Stimulated activated CD8-positive, alpha-beta memory T cell treated with anti-CD3 and anti-CD28 coated beads, Interleukin-4, amount 100 ng/mL, for 48 hours (primary cell): Measurements from ENCODE around the gene RAD51C.
"Not testable (repeated sequence)": the region's sequence is repeated elsewhere in the genome, so short reads cannot be mapped to it uniquely, and the experiment has no call there.

Source experiments
- DNase-seq: peaks from one replicate; pipeline ENCODE4 v3.0.0-alpha.2; 2020

RAD51C gene

DNA sequence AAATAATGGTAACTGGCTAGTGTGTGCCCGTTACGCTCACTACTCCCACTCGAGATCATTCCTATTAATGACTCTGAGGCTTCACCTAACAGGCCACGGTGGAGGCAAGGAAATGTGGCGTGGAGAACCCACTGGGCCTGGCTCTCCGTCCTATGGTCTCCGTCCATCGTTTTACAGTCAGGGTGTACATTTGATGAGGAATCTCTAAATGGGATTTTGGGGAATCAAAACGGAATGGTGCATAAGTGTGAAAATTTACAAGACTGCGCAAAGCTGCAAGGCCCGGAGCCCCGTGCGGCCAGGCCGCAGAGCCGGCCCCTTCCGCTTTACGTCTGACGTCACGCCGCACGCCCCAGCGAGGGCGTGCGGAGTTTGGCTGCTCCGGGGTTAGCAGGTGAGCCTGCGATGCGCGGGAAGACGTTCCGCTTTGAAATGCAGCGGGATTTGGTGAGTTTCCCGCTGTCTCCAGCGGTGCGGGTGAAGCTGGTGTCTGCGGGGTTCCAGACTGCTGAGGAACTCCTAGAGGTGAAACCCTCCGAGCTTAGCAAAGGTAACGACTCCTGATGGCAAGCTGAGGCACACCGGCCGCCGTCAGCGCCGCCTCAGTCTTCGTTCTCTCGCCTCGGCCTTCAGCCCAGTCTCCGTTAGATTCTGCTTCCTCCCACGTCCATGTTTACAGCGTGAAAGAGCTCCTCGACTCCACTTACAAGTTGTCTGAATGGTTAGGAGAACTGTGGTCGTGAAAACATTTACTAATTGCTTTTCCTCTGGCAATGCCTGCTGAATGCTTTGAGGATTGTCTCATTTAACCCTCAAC lies at the start of gene RAD51C:
TSS of gene RAD51C (plus strand) at position 364 of the 817 bp plus-strand sequence. CDS start at position 406, 42 bp downstream.
- peak; percentile 92 for DNase-seq

- no peak for DNase-seq
These were observed 49.3 kb upstream of the RAD51C start for GRCh38 chr17:58643147-58643546.

GRCh38 chr17:58648236-58648635 lies 44.2 kb upstream of the RAD51C start:
- DNase-seq, result no peak

- not testable (repeated sequence) for DNase-seq
These were observed 34.2 kb upstream of the RAD51C start for GRCh38 chr17:58657962-58658803.

- peak; percentile 80 for DNase-seq
These were observed 33.3 kb upstream of the RAD51C start for GRCh38 chr17:58658804-58659713.

- DNase-seq, result not testable (repeated sequence)
These were observed 32.7 kb upstream of the RAD51C start for GRCh38 chr17:58659714-58660084.

- no peak for DNase-seq
These were observed 31.8 kb upstream of the RAD51C start for GRCh38 chr17:58660621-58661020.

- DNase-seq, result no peak
These were observed 30.9 kb upstream of the RAD51C start for GRCh38 chr17:58661499-58661898.

DNA sequence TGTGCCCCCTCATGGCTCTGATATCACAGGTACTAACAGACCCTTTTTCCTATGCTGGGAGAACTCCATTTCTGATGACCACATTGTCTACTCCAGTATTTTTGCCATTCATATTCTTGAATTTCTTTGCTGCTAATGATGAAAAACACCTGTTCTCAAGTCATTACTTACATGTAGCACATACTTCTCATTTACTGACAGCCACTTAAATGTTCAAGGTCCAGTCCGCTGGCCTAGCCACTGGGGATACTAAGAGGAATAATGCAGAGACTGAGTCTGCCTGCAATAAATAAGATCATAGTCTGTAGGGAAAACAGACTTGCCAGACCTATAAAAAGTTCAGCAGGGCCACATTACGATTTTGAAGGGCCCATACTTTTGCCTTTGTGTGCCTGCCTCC lies 28.1 kb upstream of the RAD51C start:
- DNase-seq, result no peak

DNA sequence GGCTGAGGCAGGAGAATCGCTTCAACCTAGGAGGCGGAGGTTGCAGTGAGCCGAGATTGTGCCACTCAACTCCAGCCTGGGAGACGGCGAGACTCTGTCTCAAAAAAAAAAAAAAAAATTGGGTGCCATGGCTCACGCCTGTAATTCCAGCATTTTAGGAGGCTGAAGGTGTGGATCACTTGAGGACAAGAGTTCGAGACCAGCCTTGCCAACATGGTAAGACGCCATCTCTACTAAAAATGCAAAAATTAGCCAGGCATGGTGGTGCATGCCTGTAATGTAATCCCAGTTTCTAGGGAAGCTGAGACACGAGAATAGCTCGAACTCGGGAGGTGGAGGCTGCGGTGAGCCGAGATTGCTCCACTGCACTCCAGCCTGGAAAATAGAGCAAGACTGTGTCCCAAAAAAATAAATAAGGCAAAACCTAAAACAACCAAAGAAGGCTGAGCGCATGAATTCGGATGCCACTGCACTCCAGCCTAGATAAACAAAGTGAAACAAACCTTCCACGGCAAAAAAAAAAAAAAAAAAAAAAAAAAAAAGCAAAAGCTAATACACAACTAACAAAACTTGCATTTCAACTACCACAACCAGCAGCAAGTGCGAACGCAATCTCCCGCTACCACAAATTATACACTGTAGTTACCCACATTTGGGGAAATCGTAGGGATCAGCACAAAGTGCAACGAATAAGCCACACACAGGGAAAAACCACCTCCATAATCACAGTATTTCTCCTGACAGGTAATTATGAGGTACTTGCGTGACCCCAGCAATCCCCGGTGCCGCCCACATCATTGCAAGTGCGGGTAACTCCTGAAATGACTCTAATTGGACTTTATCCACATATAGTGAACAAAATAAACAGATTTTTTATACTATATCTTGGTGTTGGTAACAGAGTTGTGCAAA lies 26.2 kb upstream of the RAD51C start:
- no peak for DNase-seq

DNA sequence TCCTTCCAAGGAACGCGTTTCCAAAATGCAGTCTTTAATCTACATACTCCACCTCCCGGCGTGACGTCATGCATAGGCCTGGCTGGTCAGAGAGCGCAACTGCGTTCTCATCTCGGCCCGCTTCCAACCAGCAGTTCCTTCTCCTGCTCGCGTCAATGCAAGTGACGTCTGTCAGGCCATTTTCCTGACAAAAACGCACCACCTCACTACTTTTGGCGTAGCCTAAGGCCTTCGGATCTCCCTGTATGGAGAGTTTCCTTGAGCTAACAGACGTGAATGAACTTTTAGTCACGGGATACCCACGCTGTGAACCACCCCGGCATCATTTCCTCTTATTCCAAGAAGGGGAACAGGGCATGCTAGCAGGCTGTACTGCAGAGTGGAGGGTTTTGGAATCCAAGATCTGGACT lies 25.5 kb upstream of the RAD51C start:
- DNase-seq, result peak; percentile 51

GRCh38 chr17:58667934-58668597 lies 24.3 kb upstream of the RAD51C start:
- no peak for DNase-seq

DNA sequence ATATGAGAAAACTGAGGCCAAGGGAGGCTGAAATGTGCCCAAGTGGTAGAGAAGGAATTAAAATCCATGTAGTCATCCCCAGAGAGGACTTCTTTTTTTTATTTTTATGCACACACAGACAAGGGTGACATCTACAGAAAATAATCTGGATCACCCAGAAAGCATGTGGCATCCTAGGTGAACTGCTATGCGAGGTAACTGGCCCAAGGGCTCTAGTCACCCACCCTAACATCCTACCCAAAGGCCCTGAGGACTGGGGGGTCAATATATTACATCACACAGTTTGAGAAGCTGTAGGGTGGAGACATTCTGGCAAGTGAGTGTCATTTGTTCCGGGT lies 23.8 kb upstream of the RAD51C start:
- no peak for DNase-seq

- no peak for DNase-seq
These were observed 22.5 kb upstream of the RAD51C start for GRCh38 chr17:58669853-58670252.

- no peak for DNase-seq
These were observed 20.4 kb upstream of the RAD51C start for GRCh38 chr17:58671969-58672368.

DNA sequence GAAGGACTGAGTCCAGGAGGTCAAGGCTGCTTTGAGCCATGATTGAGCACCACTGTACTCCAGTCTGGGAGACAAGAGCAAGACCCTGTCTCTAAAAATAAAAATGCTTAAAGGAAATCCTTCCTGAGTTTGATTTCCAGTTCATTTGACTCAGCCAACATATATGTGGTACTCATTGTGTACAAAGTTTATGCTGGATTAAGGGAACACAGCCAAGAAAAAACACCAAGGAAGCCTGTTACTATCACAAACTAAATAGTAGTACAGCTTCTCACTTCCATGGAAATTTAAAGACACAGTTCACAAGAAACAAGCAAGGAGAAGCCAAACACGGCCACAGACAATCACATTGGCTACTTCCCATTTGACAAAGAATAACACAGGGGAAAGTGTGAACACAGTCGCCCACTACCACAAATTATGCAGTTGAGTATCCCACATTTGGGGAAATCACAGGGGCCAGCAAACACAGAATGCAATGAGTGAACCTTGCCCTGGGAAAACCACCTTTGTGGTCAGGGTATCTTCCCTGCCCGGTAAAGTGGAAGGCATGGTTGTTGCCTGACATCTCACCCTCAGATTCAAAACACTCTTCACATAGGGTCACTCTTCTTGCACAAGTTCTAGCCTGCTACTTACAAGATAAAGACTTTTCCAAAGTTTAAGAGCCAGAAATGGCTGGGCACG lies 15.1 kb upstream of the RAD51C start:
- DNase-seq, result no peak

- DNase-seq, result not testable (repeated sequence)
These were observed 14.1 kb upstream of the RAD51C start for GRCh38 chr17:58678287-58678686.

DNA sequence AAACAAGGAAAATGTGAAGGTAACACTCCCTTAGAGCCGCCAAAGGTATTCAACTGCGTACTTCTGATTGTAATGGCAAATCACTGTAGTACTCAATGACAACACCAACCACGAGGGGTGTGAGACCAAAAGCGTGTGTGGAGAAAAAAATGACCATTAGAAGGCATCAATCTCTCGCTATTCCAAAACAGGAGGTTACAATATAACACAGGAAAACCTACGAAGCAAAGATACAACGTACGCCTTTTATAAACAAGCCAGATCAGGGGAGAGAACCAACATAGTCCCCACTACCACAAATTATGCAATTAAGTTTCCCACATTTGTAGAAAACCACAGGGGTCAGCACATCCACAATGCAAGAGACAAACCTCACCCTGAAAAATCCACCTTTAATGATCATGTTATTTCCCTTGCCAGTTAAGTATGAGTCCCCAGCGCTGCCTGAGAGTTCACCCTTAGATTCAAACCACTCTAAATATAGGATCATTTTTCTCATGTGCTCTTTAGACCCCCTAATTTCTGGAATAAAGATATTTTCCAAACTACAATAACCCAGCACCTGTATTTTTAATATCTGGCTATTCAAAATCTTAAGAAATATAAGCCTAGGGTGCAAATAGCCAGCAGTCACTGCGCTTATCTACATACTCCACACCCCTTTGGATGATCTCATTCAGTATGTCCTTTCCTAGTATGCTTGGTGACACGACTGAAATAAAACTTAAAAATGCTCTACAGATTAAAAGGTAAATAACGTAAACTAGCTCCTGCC lies 13.0 kb upstream of the RAD51C start:
- no peak for DNase-seq

GRCh38 chr17:58680038-58680369 lies 12.4 kb upstream of the RAD51C start:
- no peak for DNase-seq

DNA sequence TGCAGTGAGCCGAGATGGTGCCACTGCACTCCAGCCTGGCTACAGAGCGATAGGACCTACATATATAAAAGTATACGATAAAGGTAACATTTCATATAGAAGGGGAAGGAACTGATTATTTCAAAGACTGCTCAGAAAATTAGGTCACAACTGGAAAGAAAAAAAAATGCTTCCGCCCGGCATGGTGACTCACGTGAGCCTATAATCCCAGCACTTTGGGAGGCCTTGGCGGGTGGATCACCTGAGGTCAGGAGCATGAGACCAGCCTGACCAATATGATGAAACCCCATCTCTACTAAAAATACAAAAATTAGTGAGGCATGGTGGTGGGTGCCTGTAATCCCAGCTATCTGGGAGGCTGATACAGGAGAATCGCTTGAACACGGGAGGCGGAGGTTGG lies 8.4 kb upstream of the RAD51C start:
- DNase-seq, result no peak
